ENCODE measurements around the gene ITGBL1.

Gene ITGBL1

GRCh38 chr13:101453784-101454201, 1.3 kb downstream of the ITGBL1 start:
- peak; percentile 18; the same call in 1 of the 2 replicates for TF ChIP-seq CTCF (IDR thresholded peaks at IDR 0.05; ENCODE audit: low read depth, low read length)
- H3K4me3 ChIP-seq (ENCODE audit: low read depth, low read length): peak overlapping the region; percentile 76

DNA sequence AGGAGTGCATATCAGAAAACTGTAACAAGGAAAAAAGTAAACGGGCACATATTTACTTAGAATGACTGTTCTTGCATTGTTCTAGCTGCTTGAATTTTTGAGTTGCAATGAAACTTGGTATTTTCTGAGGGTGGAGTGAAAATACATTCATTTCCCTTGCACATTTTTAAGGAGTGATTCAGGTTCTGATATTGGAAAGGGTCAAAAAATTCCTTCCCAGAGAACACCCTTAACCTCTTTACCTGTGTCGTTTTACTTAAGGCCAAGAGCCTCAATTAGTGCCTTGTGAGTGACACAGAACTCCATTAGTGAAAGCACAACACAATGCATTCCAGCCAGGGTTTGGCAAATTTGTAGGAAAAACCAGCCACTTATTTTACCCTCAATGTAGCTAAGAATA, 2.3 kb downstream of the ITGBL1 start:
- peak overlapping the region; percentile 76 for H3K4me3 ChIP-seq (ENCODE audit: low read depth, low read length)
- TF ChIP-seq CTCF (IDR thresholded peaks at IDR 0.05; ENCODE audit: low read depth, low read length): no peak

DNA sequence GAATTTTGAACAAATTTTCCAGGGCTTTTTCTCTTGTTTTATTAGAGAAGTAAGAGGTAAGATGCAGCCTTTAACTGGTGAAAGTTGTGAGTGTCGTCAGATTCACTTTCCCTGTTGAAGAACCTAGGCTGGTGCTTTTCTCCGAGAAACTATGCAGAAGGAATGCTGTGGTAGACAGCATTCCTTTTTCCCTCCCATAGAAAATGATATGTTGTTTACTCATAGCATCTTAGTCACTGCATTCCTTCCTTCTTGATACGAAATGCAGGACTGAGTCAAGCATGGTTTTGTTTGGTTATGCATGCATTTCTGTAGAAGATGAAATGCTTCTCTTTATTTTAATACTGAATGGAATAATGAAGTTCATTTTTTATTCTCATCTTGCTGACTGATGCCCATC, 3.4 kb downstream of the ITGBL1 start:
- H3K4me3 ChIP-seq (ENCODE audit: low read depth, low read length): no peak overlapping the region
- TF ChIP-seq CTCF (IDR thresholded peaks at IDR 0.05; ENCODE audit: low read depth, low read length): no peak

DNA sequence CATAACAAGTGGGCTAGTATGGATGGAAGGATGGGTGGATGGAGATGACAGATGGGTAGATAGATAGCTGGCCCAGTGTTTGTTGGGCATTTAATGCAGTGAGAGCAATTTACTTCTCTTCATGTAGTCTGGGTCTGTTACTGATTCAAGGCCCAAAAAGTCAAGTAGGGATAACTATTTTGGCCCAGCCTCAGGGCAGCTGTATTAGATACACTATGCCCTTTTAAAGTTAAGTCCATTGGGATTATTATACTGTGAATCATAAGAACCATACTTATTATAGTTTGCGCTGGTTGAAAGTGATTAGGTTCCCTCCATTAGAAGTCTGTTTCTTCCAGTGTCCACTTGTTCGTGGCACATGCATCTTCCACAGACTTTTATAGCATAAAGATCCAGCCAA, 4.7 kb downstream of the ITGBL1 start:
- TF ChIP-seq CTCF (IDR thresholded peaks at IDR 0.05; ENCODE audit: low read depth, low read length): no peak
- H3K4me3 ChIP-seq (ENCODE audit: low read depth, low read length): no peak overlapping the region

GRCh38 chr13:101465877-101466276, 13.4 kb downstream of the ITGBL1 start:
- no peak for TF ChIP-seq CTCF (IDR thresholded peaks at IDR 0.05; ENCODE audit: low read depth, low read length)
- H3K4me3 ChIP-seq (ENCODE audit: low read depth, low read length): no peak overlapping the region

GRCh38 chr13:101467415-101467814, 14.9 kb downstream of the ITGBL1 start:
- no peak overlapping the region for H3K4me3 ChIP-seq (ENCODE audit: low read depth, low read length)
- TF ChIP-seq CTCF (IDR thresholded peaks at IDR 0.05; ENCODE audit: low read depth, low read length): no peak

- H3K4me3 ChIP-seq (ENCODE audit: low read depth, low read length): no peak overlapping the region
- no peak for TF ChIP-seq CTCF (IDR thresholded peaks at IDR 0.05; ENCODE audit: low read depth, low read length)
These were observed 21.0 kb downstream of the ITGBL1 start for GRCh38 chr13:101473458-101473857.
